Testis (tissue), 2 donors: ENCODE results near the gene PDE1A.

Source experiments
- POLR2A ChIP-seq: fragments of 450-650 bp; IDR thresholded peaks from one replicate; pipeline ENCODE4 v1.6.1; 2017; ENCODE audit warnings: antibody characterized with exemption, mild to moderate bottlenecking, moderate library complexity
- TF ChIP-seq, protein P1 (sequence below), 3 experiments: fragments of 450-650 bp in 2 of 3; fragments of 200-600 bp in 1 of 3; sonication (generic) in 1 of 3; IDR thresholded peaks; one replicate each; pipeline ENCODE4 v1.5.1; 2016 to 2019; ENCODE audit warnings: antibody characterized with exemption in 3 of 3, mild to moderate bottlenecking in 2 of 3, moderate library complexity in 1 of 3

- TF ChIP-seq, protein P1, sequence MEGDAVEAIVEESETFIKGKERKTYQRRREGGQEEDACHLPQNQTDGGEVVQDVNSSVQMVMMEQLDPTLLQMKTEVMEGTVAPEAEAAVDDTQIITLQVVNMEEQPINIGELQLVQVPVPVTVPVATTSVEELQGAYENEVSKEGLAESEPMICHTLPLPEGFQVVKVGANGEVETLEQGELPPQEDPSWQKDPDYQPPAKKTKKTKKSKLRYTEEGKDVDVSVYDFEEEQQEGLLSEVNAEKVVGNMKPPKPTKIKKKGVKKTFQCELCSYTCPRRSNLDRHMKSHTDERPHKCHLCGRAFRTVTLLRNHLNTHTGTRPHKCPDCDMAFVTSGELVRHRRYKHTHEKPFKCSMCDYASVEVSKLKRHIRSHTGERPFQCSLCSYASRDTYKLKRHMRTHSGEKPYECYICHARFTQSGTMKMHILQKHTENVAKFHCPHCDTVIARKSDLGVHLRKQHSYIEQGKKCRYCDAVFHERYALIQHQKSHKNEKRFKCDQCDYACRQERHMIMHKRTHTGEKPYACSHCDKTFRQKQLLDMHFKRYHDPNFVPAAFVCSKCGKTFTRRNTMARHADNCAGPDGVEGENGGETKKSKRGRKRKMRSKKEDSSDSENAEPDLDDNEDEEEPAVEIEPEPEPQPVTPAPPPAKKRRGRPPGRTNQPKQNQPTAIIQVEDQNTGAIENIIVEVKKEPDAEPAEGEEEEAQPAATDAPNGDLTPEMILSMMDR (IDR thresholded peaks at IDR 0.05): no peak
- no peak for TF ChIP-seq POLR2A
Measured at GRCh38 chr2:182368996-182369395, 57.8 kb downstream of the PDE1A start.
